Adrenal gland (tissue), 5 donors: ENCODE data around the gene SLC44A2.

Experiments used
- POLR2A ChIP-seq, 2 donors: fragments of 450-650 bp; IDR thresholded peaks; one replicate each; pipeline ENCODE4 v1.6.1; 2017; ENCODE audit warnings: antibody characterized with exemption in 2 of 2, mild to moderate bottlenecking in 2 of 2, moderate library complexity in 1 of 2
- TF ChIP-seq, protein P1 (sequence below), 6 experiments: fragments of 450-650 bp in 4 of 6; fragments of 200-600 bp in 2 of 6; sonication (generic) in 1 of 6; IDR thresholded peaks; 1 replicate in 5 of 6; 2 replicates in 1 of 6; pipeline versions ENCODE4 v1.5.1 to v1.8.0; 2016 to 2021; ENCODE audit warnings: antibody characterized with exemption in 6 of 6, mild to moderate bottlenecking in 2 of 6, moderate library complexity in 1 of 6
- donor health status: DM: no; HTN: no; CAD: no.

DNA sequence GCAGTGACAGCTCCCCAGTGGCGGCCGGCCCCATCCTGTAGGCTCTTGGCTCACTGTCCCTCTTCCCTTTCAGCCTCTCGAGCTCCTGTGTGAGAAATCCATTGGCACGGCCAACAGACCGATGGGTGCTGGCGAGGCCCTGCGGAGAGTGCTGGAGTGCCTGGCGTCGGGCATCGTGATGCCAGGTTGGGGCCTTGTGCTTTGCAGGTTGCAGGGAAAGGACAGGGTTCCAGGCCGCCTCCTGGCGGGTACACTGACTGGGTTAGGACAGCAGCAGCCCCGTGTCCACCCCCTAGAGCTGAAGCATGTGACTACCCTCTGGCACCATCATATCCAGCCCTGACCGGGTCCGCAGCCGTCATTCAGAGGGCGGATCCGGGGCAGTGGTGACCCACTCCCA, 54.4 kb downstream of the SLC44A2 start:
- TF ChIP-seq, protein P1, sequence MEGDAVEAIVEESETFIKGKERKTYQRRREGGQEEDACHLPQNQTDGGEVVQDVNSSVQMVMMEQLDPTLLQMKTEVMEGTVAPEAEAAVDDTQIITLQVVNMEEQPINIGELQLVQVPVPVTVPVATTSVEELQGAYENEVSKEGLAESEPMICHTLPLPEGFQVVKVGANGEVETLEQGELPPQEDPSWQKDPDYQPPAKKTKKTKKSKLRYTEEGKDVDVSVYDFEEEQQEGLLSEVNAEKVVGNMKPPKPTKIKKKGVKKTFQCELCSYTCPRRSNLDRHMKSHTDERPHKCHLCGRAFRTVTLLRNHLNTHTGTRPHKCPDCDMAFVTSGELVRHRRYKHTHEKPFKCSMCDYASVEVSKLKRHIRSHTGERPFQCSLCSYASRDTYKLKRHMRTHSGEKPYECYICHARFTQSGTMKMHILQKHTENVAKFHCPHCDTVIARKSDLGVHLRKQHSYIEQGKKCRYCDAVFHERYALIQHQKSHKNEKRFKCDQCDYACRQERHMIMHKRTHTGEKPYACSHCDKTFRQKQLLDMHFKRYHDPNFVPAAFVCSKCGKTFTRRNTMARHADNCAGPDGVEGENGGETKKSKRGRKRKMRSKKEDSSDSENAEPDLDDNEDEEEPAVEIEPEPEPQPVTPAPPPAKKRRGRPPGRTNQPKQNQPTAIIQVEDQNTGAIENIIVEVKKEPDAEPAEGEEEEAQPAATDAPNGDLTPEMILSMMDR (IDR thresholded peaks at IDR 0.05), result no peak
- TF ChIP-seq POLR2A (IDR thresholded peaks at IDR 0.05), result no peak
